ENCODE results near the gene CST8.

CST8 gene

DNA sequence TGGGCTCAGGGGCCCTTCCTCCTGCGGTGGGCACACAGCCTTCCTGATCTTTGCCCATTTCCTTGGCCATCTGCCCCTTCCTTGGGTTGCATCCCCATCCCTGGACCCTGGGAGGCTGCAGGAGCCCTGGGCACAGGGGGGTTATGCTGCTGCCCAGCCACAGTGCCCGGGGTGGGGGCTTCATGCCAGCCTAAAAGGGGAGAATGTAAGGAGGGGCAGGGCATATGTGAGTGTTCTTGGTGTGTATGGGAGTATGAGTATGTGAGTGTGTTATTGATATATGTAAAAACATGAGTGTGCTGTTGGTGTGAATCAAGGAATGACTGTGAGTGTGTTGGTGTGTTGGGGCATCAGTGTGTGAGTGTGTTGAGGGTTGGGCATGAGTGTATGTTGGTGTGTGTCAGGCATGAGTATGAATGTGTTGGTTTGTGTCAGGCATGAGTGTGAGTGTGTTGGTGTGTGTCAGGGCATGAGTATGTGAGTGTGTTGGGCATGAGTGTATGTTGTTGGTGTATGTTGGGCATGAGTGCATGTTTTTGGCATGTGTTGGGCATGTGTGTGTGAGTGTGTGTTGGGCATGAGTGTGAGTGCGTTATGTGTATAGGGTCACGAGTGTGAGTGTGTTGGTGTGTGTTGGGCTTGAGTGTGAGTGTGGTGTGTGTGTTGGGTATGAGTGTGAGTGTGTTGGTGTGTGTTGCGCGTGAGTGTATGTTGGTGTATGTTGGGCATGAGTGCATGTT lies 14.7 kb upstream of the CST8 start:
- no peak for DNase-seq

DNA sequence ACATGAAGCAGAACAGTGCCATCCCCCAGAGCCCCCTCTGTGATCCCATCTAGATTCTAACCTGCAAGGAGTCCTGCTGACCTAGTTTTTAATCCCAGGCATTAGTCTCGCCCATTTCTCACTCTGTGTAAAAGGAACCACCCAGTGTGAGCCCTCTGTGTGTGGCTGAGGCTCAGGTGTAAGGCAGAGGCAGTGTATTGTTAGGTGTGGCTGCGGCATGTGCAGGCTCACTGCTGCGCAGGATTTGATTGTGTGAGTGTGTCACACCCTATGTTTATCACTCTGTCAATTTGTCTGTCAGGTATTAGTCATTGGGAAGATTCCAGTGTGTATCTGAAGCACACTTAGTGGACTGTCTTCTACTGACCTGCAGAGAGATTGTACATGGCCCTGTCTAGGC lies 13.7 kb upstream of the CST8 start:
- DNase-seq, result no peak

DNA sequence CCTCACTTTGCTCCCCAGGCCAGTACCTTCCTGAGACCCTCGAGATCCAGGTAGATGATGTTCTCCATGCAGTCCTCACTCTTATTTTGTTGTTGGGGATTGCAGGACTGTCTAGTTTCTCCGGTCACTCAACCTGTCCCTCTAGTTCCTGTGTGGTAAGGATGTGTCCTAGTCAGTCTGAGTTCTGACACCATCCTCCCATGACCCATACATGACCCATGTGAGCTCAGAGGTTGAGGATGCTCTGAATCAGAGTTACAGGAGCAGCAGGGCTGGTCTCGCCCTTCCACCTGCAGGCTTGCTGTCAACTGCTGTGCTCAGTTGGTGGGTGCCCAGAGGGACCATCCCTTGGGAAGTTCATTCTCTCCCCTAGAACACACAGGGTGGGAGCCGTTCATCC lies 11.9 kb upstream of the CST8 start:
- DNase-seq, result no peak

DNA sequence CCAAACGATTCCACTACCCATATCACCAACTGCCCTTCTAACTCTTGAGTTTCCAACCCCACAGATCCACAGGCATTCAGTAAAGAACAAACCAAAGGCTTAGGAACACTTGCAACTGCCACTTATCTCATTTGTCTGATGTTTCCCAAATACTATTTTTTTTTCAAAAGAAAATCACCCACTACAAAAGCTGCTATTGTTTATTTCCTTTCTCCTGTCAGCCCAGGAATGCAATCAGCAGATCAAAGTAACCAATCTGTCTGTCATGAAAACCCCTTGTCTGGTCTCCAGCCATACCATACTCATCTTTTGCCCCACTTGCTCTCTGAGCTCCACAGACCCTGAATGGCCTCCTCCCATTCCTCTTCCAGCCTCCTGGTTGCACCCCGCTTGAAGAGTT lies 8.8 kb upstream of the CST8 start:
- no peak for DNase-seq

DNA sequence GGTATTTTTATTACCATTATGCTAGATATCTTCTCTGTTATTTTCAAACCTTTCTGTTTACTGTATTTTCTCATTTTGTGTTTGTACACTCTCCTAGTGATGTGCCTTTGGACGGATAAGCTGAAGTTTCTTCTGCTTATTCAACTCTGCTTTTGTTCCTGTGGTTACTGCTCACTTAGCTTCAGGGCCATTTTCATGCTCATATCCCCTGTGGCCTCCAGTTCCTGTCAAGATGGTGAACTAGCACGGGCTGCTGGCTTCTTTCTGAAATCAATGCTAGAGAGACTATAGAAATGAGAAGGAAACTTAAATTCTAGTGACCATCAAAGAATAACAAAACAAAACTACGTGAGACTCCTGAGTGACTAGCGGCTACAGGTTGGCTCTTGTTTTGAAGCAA lies 6.8 kb upstream of the CST8 start:
- DNase-seq, result no peak

DNA sequence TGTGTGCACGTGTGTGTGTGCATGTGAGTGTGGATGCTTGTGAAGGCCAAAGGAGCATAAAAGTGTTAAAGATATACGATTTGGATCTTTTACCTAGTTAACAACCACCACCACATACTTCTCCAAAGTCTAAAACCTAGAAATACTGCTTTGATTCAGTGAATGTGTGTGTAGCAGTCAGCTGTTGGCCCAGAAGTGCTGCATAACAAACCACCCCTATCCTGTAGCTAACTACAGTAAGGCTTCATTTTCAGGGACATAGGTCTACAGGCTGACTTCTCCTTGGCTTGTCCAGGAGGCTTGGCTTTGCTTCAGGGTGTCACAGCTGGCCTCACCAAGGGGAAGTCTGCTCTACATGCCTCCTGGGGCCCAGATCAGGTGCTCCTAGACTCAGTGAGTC lies 2.4 kb upstream of the CST8 start:
- DNase-seq, result no peak

DNA sequence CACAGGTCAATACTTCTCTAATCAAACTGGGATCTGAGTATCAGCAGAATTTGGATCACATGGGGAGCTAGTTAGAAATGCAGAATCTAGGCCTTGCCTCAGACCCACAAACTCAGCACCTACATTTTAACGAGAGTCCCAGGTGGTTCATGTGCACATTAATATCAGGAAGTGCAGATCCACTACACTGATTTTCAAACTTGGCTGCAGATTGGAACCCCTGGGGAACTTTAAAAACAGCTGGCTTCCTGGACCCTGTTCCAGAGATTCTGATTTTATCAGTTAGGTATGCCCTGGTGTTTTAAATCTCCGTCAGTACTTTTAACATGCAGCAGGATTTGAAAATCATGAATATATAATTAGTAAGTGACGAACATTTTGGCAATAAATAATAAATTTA lies 1.9 kb upstream of the CST8 start:
- no peak for DNase-seq

DNA sequence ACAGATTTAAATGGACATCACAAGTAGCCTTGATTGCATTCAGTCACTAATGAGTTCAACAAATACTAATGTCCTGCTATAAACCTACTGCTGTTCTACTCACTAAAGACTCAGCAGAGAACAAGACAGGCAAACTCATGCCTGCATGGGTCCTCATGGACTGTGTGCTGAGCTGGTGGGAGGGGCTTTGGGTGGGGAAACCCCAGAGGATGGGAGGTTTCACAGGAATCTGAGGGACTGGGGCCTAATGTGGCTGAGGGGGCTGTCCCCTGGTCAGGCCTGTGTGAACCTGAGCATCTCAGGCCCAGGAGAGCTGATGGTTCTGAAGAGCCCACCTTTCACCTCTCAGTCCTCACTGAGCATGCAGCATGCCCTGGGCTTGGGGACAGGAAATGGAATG lies 1.4 kb downstream of the CST8 start:
- no peak for DNase-seq

DNA sequence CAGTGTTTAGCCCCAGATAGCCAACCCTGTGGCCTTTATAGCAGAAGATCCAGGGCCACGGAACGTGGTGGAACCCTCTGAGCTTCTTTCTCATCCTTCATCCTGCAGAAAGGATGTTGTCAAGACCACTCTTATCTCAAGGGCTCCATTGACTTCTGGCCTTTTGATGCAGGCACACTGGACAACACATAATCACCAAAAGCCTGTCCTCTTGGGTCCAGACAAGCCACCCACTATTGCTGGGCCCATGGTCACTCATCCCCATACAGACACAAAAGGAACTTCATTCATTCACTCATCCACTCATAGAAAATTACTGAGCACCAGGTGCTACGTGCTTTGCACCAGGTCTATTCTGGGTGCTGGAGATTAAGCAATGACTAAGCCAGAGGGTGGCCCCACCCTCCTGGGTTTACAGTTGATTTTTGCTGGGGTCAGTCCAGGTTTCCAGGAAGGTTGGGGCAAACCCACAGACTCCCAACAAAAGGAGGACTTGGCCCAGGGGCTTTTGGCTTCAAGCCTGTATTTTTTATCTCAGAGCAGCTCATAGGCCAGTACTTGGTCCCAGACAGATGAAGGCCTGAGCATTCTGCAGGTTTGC lies 2.4 kb downstream of the CST8 start:
- DNase-seq, result no peak

DNA sequence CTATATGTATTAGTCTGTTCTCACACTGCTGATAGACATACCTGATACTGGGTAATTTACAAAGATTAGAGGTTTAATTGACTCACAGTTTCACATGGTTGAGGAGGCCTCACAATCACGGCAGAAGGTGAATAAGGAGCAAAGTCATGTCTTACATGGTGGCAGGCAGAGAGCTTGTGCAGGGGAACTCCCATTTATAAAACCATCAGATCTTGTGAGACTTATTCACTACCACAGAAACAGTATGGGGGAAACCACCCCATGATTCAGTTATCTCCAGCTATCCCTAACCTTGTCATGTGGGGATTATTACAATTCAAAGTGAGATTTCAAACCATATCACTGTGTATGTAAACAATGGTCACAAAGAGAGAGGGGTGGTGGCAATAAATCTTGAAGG lies 6.6 kb downstream of the CST8 start:
- no peak for DNase-seq

DNA sequence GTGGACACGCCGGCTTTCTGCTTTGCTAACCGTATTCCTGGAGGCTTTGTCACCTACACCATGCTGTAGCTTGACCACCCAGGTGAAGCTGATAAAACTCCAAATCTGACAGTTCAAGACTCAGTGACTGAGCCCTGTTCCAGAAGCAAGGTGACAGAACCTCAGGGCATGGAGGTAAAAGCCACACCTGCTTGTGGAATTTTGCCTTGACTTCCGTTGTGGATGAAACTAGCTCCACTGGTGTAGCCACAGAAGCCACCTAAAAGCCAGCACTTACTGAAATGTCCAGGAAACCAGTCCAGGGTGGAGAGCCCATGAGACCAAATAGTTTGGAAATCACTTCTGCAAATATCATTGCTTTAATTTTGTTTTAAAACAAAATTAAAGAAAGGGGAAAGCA lies 11.0 kb downstream of the CST8 start:
- DNase-seq, result no peak

DNA sequence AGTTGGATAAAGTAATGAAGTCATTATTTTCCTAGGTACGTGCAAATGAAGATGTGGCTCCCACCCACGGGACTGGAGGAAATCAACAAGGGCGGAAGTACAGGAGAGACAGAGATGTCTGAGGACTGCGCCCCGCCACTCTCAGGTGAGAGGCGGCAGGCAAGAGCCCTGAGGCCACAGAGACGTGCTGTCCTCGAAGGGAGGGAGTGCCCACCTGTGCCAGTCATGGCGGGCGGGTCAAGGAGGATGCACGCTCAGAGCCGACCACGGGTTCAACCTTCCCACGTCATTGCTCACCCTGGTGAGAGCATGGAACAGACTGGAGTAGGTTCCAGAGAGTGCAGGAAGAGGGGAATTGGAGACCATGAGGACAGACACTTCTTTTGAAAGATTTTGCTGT lies 12.7 kb downstream of the CST8 start:
- DNase-seq, result no peak

DNA sequence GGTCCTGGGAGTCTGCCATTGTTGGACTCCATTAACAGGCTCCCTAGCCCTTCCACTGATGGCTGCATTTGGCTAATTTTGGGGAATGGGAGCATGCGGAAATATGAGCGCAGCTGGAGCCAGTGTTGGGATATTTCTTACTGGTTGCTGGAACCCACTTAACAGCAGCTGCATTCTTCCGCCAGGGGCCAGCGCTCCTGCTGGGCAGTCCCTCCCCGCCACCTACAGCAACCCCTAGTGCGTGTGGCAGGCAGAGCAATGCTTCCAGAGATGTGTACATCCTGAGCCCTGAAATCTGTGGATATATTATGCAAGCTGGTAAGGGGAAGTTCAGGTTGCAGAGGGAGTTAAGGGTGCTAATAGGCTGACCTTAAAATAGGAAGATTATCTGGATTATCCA lies 16.4 kb downstream of the CST8 start:
- no peak for DNase-seq

DNA sequence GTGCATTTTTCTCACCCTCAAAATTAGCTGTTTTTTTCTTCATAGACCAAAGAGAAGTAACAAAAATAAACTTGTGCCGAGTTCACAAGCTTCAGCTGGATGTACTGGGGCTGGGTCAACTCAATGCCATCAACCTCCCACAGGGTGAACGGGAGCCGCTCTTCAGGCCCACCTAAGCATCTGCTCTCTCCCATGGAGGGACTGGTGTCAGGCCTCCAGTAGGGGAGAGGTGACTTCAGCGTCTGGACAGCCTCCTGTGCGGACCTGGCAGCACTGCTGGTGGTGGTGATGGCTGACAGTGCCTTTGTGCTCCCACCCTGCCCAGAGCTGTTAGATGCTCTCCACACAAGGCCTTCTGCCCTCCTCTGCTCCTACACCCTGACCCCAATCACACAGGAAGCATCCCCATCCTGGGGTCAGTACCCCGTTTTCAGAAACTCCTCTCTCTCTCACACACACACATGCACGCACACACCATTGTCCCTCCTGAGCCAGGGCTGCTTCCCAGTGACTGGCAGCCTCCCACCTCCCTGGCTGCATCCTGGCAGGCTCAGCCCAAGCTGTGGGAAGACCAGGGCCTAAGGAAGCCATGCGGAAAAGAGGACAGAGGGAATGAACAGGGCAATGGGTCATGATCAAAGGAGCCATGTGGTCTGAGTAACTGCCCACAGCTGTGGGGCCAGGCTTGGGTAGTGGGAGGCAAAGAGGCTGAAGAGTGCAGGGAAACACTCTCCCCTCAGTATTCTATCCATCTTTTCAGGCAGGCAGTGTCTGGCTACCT lies 17.7 kb downstream of the CST8 start:
- DNase-seq, result no peak

DNA sequence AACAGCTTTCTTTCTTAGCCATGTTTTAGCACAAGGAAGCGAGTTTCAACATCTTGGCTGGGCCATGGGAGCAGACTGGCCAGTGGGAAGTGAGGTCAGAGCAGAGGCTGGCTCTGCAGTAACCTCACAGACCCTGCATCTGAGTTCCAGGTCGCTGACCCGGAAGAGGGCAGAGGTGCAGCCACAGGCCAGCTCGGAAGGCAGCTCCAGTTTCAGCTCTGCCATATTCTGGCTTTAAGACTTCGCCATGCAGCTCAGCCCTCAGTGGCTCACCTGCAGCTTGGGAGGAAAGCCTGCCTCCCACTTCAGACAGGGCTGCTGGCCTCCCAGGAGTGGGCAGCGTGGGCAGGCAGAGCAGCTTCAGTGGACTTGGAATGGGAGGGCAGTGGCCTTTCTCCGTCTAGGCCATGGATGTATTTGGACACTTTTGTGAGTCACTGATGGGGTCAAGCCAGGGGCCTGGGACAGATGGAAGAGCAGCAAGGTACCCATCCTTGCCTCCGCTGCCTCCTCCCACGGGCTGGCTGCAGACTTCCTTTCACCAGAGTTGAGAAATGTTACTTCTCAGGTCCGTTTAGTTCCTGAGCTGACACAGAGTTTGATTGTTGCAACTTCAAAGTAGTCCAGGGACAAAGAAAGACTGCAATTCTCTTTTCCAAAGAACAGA lies 18.5 kb downstream of the CST8 start:
- no peak for DNase-seq

DNA sequence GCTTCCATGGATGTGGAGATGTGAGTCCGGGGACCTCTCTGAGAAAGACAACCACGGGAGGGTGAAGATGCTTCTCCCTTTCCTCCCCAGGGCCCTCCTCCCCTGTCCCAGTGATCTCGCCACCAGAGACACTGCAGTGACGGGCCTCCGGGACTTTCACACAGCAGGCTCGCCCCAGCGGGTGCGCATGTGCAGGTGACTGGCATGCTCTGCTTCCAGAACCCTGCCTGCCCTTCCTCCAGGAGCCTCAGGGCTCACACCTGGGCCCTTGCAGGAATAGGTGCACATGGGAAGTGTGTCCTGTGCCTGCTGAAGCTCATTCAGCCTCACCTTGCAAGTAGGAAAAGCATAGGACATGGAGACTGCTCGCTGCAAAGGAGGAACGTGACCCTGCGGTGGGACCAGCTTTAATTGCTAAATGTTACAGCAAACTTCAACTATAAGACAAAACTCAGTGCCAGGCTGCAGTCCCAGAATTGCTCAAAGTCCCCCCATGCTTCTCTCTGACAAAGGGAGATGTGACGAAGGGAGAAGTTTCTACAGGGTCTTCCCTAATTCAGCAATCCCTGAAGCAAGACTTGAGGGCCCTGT lies 19.2 kb downstream of the CST8 start:
- no peak for DNase-seq

DNA sequence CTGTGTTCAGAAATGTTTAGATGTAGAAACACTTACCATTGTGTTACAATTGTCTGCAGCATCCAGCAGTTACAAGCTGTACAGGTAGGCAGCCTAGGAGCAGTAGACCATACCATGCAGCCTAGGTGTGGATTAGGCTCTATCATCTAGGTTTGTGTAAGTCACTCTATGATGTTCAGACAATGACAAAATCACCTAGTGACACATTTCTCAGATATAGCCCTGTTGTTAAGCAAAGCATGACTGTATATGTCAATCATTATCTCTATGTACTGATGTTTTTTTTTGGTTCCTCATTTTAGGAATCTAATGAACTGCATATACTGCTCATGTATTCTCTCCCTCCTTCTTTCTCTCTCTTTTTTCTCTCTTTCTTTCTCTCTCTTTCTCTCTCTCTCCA lies 22.2 kb downstream of the CST8 start:
- DNase-seq, result no peak

DNA sequence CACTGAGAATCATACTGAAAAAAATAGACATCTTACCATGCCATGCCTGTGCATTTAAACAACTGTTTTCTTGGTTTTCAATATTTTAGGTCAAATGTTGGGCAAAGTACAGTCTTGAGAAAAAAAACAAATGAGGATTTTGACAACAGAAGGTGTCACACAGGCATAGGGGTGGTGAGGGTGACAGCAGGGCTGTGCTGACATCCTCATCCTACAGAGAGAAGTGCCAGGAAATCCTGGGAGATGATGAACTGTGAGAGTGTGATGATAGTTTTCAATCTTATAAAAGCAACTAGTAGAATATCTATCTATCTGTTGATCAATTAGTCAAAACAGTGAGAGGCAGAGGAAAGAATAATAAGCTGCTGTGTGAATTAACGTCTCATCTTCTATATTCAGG lies 23.9 kb downstream of the CST8 start:
- DNase-seq, result no peak

DNA sequence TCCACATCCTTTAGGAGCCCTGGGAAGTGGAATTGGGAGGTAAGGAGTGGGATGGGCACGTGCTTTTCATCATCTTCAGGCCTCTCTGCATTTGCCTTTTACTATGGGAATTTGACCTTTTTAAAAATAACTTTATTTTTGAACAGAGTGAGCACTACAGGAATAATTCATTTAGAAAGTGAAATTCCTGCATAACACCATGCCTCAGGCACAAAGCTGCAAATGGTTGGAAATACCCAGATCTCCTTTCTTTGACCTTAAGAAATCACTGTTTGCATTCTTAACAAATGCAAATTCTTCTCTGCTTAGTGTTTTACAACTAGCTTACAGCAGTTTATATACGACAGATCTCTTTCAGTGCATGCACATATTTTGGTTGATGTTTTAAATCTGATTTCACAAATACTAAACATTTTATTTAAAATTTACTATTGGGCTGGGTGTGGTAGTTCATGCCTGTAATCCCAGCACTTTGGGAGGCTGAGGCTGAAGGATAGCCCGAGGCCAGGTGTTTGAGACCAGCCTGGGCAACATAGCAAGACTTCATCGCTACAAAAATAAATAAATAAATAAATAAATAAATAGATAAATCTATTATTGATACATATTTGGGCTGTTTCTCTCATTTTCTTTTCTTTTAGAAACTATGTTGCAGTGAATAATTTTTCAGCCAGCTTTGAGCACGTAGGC lies 24.5 kb downstream of the CST8 start:
- no peak for DNase-seq

DNA sequence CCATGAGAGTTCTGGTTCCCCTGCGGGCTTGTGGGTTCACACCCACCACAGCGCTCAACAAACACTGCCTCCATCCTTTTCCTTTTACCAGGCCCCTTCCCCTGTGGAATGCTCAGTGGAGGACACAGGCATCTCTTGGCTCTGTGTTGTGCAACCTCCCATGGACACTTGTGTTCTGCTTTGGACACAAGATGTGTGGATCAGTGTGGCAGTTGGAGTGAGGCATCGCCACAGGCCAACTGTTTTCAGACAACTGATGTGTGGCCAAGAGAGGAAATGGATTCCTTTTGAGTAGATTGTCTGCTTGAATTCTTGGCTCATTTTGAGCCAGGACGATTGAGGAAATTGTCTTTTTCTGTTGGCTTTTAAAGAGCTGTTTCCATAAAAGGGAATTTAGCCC lies 26.8 kb downstream of the CST8 start:
- no peak for DNase-seq

DNA sequence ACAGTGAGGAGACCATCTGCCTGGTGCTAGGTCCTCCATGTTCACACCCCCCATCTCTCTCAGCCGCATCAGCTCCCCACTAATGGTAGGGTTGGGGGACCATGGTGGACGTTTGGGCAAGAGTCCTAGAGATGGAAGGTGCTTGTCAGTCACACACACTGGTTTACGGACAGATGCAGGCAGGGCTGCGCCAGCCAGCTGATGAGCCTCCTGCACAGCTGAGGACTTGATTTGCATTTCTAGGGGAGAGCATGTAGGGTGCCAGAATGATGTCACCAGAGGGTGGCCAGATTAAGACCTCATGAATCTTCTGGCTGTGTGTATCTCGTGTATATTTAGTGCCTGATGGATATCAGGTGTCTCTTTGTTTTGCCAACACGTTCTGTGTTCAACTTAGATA lies 28.6 kb downstream of the CST8 start:
- no peak for DNase-seq

DNA sequence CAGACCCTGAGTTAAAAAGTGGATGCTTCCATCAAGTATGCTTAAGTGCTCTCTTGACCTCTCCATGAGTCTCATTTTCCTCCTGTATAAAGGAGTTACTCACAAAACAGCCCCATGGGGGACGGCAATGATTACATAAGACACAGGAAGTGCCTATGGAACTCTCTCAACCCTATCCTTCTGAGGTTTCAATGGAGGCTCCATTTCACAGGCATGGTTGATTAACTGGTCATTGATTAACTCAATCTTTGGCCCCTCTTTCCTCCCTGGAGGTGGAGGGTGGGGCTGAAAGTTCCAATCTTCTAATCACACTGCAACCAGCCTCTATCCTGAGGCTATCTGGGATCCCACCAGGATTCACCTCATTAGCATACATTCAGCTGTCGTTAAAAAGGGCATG lies 29.3 kb downstream of the CST8 start:
- no peak for DNase-seq

DNA sequence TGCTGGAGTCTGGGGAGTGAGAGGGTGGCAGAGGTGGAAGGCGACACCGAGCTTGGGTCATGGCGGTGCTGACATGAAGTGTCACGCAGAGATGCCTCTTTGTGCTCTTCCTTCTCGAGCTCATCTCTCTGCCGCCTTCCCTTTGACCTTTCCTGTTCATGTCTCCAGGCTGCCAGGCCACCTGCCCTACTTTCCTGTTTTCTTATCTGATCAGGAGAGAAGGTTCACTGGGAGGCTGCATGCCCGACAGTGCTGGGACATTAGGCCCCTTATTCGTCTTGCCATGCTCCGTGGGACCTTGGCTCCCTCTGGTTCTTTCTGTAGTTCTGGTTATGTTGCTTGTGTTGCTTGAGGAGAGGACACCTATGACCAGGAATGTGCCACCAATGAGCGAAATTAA lies 33.2 kb downstream of the CST8 start:
- DNase-seq, result no peak

Measured in hematopoietic multipotent progenitor cell treated with erythropoietin and hydrocortisone succinate and interleukin-3 and kit ligand, for 6 days (in vitro differentiated cells).